Psoas muscle (tissue), 8 donors: ENCODE results near the gene CATSPERB. TPM values are rescaled to one million over a fixed set of nuclear protein-coding genes. Genes with fewer than 3 reads are reported as not detected.

Experiments
- ATAC-seq, 4 donors: fragments of 200-7000 bp; cut with Tn5 transposase; one replicate each; pipeline ENCODE4 v1.9.1; 2020; ENCODE audit warnings: moderate library complexity in 3 of 4, mild to moderate bottlenecking in 2 of 4
- DNase-seq, 2 donors: peaks; one replicate each; pipeline ENCODE4 v3.0.0-alpha.2; 2020
- H3K27ac ChIP-seq: fragments of 200-600 bp; one replicate; pipeline ENCODE4 v1.8.0; 2022
- H3K27me3 ChIP-seq, 3 donors: fragments of 200-600 bp in 1 of 3; one replicate each; pipeline versions ENCODE4 v1.6.1 to v1.8.0; 2013 to 2022; ENCODE audit warnings: low read length in 2 of 3, mild to moderate bottlenecking in 2 of 3, moderate library complexity in 1 of 3; ENCODE audit not compliant: insufficient read depth in 3 of 3
- H3K36me3 ChIP-seq, 2 donors: fragments of 200-600 bp in 1 of 2; one replicate each; pipeline versions ENCODE4 v1.6.1 to v1.8.0; 2013 to 2022; ENCODE audit warnings: low read depth in 1 of 2, mild to moderate bottlenecking in 1 of 2, moderate library complexity in 1 of 2; ENCODE audit not compliant: insufficient read depth in 1 of 2
- H3K4me1 ChIP-seq: fragments of 200-600 bp; one replicate; pipeline ENCODE4 v1.8.0; 2022
- H3K4me3 ChIP-seq: fragments of 200-600 bp; one replicate; pipeline ENCODE4 v1.8.0; 2022; ENCODE audit warnings: mild to moderate bottlenecking
- H3K9me3 ChIP-seq: fragments of 200-600 bp; one replicate; pipeline ENCODE4 v1.8.0; 2022
- WGBS, 3 donors: extraction: QIAGEN DNeasy Blood & Tissue Kit; methylation state at CpG; one replicate each; pipeline versions ENCODE4 v1.1.6 to v1.1.7; 2013; 5-methylcytosine and 5-hydroxymethylcytosine counted together
- intact Hi-C, 2 donors: fragments of 100-400 bp; cut with DNase I; formaldehyde crosslinking; loops; one replicate each; pipeline versions ENCODE4 v1.11.0 to v1.14.2; 2022
- long read RNA-seq, 2 donors: library from polyadenylated mRNA; unstranded; transcript quantifications; one replicate each; pipeline ENCODE4 v2.0.0, GENCODE V29; 2021
- polyA plus RNA-seq, 3 donors: library from polyadenylated mRNA; stranded (reverse); fragments of 200-250 nt; gene quantifications; one replicate each; pipeline ENCODE4 v1.2.3, GENCODE V29; 2013
- total RNA-seq, 4 donors: library from RNA; stranded (reverse); fragmentation: NEBNext Ultra II Directional in 2 of 4; extraction: Animal tissue kit (Norgen Biotek cat#: 25700) in 2 of 4; gene quantifications; one replicate each; pipeline versions ENCODE4 v1.2.1 to v1.2.4, GENCODE V29; 2021 to 2023
- TF ChIP-seq, protein P1 (sequence below): fragments of 200-600 bp; IDR thresholded peaks from one replicate; pipeline ENCODE4 v1.8.0; 2022; ENCODE audit warnings: antibody characterized with exemption
- donor health status: healthy with polysubstance abuse.
- donor health status: DM: no; HTN: no; CAD: no; lungs with moderate emphysema.
- donor health status: Bipolar disorder and iron deficiency.
- donor health status: healthy.
- donor health status: DM: yes; HTN: yes; CAD: no.
- donor health status: DM: no; HTN: no; CAD: no.
- donor health status: DM: no; HTN: no; CAD: no.
- donor health status: DM: yes; HTN: yes; CAD: no.

CATSPERB gene, protein sequence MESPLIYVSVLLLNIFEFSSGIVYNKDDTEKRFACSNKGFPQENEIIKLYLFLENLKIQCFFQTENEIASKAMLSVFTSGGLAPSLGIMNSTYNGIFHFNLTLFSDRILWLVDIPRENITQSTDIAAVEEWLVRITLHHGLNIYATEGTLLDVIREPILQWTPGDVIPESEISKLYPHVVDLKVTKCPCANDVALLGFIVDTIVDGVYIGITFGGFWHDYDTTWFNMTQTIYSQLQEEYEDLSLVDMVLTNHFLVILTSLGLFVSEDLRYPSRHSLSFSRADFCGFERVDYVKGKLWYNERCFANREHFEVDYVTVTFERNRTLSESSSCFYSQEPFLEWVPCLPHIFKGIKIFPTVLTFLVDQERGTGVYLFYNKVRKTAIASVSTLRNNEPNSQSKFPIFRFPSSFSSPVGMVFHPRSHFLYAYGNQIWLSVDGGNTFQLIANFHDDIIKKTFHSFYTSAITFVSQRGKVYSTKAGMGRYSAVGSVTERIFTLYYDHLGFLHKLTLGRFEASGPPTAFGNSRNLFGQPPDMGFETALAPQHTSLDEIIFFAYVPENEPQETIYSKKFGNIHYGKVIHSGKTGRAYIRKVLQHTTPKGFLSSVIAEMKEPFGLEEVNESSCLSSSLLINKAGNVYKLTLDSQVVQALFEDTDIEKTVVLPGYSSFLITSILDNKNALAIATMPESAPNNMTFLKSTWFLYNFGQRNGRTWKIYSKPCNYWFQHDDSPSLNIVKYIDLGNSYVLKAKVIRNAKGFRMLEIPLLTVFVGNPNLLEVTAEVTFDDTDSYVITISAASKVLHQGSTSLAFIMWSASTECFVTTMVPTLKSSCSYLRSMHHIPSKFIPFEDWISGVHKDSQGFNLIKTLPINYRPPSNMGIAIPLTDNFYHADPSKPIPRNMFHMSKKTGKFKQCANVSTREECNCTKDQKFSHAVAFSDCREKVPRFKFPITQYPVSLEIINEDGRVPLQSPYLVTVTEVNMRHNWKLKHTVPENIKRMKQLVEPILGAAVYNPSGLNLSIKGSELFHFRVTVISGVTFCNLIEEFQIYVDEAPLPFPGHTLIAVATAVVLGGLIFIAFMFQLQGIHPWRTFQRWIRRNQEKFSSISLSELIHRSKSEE
- total RNA-seq (under 1 TPM; 0.20 to 0.52 (median 0.30) TPM), polyA plus RNA-seq (under 1 TPM; 0.03 to 0.14 (median 0.08) TPM)
- long read RNA-seq, donor 1, result 0 reads
- long read RNA-seq, donor 2, result 0 reads

DNA sequence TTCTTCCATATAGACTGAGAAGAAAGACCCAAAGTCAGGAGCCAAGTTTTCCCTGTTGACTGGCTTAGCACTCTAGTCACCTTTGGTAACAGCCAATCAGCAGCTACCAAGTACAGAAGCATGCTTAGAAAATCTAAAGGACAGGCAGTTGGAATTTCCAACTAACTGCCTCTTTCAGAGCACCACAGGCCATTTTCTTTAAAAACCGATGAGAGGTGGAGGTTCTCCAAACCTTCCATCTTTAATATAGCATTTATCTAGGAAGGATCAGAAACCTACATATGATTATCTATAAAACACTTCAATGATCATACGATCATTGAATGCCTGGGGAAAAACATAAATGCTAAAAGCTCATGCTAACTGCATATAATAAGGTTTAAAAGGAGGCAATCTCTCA, at the start of gene CATSPERB:
Gene CATSPERB, minus strand, starts transcription at position 101 of the 400 bp plus-strand sequence. CDS start 2,607 bp downstream, outside the sequence.
- TF ChIP-seq, protein P1, sequence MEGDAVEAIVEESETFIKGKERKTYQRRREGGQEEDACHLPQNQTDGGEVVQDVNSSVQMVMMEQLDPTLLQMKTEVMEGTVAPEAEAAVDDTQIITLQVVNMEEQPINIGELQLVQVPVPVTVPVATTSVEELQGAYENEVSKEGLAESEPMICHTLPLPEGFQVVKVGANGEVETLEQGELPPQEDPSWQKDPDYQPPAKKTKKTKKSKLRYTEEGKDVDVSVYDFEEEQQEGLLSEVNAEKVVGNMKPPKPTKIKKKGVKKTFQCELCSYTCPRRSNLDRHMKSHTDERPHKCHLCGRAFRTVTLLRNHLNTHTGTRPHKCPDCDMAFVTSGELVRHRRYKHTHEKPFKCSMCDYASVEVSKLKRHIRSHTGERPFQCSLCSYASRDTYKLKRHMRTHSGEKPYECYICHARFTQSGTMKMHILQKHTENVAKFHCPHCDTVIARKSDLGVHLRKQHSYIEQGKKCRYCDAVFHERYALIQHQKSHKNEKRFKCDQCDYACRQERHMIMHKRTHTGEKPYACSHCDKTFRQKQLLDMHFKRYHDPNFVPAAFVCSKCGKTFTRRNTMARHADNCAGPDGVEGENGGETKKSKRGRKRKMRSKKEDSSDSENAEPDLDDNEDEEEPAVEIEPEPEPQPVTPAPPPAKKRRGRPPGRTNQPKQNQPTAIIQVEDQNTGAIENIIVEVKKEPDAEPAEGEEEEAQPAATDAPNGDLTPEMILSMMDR, result no peak
- no peaks in the 10 kb centered on the region for H3K36me3 ChIP-seq
- intact Hi-C loops, result no loop called here
- no peaks in the 10 kb centered on the region for H3K9me3 ChIP-seq
- no peaks in the 10 kb centered on the region for H3K4me1 ChIP-seq
- ATAC-seq (no peak), DNase-seq (no peak)
- no peak within 1 kb of the TSS for H3K4me3 ChIP-seq
- H3K27ac ChIP-seq, result no peak within 1 kb of the TSS
- H3K27me3 ChIP-seq, result no peaks in the 10 kb centered on the region
- WGBS, 3 donors, result 89 to 97% (median 92%) methylated on average over 2 of the region's 2 CpGs

- H3K27me3 ChIP-seq, result no peaks in the 10 kb centered on the region
- no peaks in the 10 kb centered on the region for H3K4me1 ChIP-seq
- H3K4me3 ChIP-seq, result no peak overlapping the region
- ATAC-seq (no peak), DNase-seq (no peak)
- H3K27ac ChIP-seq, result no peak overlapping the region
- intact Hi-C loops, result no loop called here
- no peaks in the 10 kb centered on the region for H3K36me3 ChIP-seq
- H3K9me3 ChIP-seq, result no peaks in the 10 kb centered on the region
- WGBS, 3 donors, result 46 to 62% (median 47%) methylated on average over 3 of the region's 3 CpGs
- TF ChIP-seq, protein P1, result no peak
Measured at GRCh38 chr14:91780452-91780851, 48.6 kb upstream of the CATSPERB start.

DNA sequence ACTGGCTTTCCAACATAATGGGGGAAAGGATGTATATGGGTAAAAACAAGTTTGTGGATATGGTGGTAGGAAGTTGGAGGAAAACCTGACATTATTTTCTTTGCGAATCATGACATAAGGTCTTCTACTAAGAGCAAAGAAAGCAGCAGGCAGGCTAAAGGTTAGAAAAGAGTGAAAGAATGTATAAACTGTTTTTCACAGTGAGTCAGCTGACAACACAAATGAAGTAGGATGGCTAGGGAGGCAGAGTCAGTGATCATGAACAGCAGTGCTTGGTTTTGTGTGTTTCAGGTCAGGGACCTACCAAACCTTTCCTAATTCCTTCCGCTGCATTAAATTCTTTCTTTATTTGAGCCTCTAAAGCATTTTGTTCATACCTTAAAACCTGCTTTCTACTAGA, 46.3 kb upstream of the CATSPERB start:
- Histone ChIP-seq H3K9me3 (no peaks in the 10 kb centered on the region), H3K4me1 (no peaks in the 10 kb centered on the region), H3K27ac (no peak overlapping the region), H3K36me3 (no peaks in the 10 kb centered on the region), H3K4me3 (no peak overlapping the region), H3K27me3 (no peaks in the 10 kb centered on the region)
- ATAC-seq, result no peak
- intact Hi-C loops, result no loop called here
- DNase-seq, result no peak
- 98 to 100% (median 100%) methylated on average over 2 of the region's 2 CpGs for WGBS, 3 donors
- TF ChIP-seq, protein P1, result no peak

DNA sequence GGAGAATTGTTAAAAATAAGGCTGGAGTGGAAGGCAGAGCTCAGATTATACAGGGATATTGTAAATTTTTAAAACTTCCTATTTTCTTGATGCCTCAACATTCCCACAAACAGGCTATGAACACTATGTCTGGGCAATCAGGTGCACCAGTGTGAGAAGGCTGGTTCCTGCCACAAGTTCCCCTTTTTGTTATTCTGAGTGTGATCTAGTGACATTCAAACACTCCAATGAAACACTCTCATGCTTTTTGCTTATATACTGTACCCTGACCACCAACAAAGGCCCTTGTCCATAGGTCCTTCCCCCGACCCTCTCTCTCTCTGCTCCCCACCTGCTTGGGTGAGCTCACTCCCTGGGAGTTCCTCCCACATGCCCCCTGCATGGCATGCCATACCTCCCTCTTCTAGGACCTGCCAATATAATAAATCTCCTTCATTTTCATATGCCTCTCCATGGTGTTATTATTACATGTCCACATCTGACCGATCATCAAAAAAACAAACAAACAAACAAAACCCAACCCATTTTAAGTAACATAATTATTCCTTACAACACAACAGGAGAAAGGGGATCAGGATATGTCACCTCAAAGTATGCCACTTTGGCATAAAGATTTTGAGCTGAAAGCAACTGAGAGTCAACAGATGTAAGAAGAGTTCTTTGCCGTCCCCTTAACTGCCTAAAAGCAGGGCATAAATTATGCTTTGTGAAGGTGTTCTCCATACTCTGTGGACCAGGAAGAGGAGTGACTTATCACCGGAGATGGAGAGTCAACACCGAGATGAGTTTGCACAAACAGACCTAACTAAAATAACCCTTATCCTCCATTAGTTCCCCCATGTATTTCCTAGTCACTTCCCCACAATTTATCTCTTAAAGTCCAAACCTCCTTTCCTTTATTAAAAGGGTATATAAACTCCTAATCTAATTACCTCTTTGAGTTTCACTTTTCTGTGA, 42.5 kb upstream of the CATSPERB start:
- H3K27ac ChIP-seq, result no peak overlapping the region
- no peaks in the 10 kb centered on the region for H3K36me3 ChIP-seq
- TF ChIP-seq, protein P1, result no peak
- DNase-seq (no peak), ATAC-seq (no peak)
- H3K27me3 ChIP-seq, result no peaks in the 10 kb centered on the region
- no peaks in the 10 kb centered on the region for H3K9me3 ChIP-seq
- intact Hi-C loops, result no loop called here
- no peaks in the 10 kb centered on the region for H3K4me1 ChIP-seq
- H3K4me3 ChIP-seq, result no peak overlapping the region
- 77 to 79% (median 79%) methylated on average over 5 of the region's 5 CpGs for WGBS, 3 donors
